Tibial artery (tissue), 4 donors: ENCODE measurements around the gene TP53I11.

Experiments used
- DNase-seq, 2 donors: peaks; one replicate each; pipeline ENCODE4 v3.0.0-alpha.2; 2019
- H3K27ac ChIP-seq, 2 donors: fragments of 200-600 bp; sonication (generic) in 1 of 2; 1 replicate in 1 of 2; 2 replicates in 1 of 2; pipeline ENCODE4 v1.5.1; 2018 to 2019; ENCODE audit warnings: mild to moderate bottlenecking in 1 of 2
- H3K27me3 ChIP-seq, 2 donors: fragments of 200-600 bp; sonication (generic) in 1 of 2; one replicate each; pipeline versions ENCODE4 v1.5.1 to v1.6.0; 2016 to 2019
- H3K36me3 ChIP-seq, 3 donors: fragments of 200-600 bp; sonication (generic) in 2 of 3; one replicate each; pipeline ENCODE4 v1.5.1; 2016 to 2019; ENCODE audit warnings: mild to moderate bottlenecking in 2 of 3
- H3K4me1 ChIP-seq, 4 donors: fragments of 200-600 bp; sonication (generic) in 2 of 4; 1 replicate in 3 of 4; 2 replicates in 1 of 4; pipeline ENCODE4 v1.5.1; 2016 to 2019
- H3K4me3 ChIP-seq, 2 donors: fragments of 200-600 bp; sonication (generic) in 1 of 2; 1 replicate in 1 of 2; 2 replicates in 1 of 2; pipeline ENCODE4 v1.5.1; 2018 to 2019; ENCODE audit warnings: mild to moderate bottlenecking in 2 of 2
- H3K9me3 ChIP-seq, 3 donors: fragments of 200-600 bp; sonication (generic) in 1 of 3; one replicate each; pipeline ENCODE4 v1.5.1; 2016 to 2019
- CTCF ChIP-seq, 2 experiments: fragments of 200-600 bp in 1 of 2; fragments of 450-650 bp in 1 of 2; IDR thresholded peaks; one replicate each; pipeline ENCODE4 v1.5.1; 2017 to 2019; ENCODE audit warnings: antibody characterized with exemption in 2 of 2, mild to moderate bottlenecking in 1 of 2, moderate library complexity in 1 of 2
- intact Hi-C: fragments of 100-400 bp; cut with DNase I; formaldehyde crosslinking; loops from one replicate; pipeline ENCODE4 v1.15.0; 2023; ENCODE audit warnings: low total_unique reads

TP53I11 gene

GRCh38 chr11:44905131-44905866, 45.4 kb downstream of the TP53I11 start:
- Histone ChIP-seq H3K27ac (no peak overlapping the region), H3K36me3 (no peaks in the 10 kb centered on the region), H3K4me1 (peaks cover 0 to 6% (median 0%) of the 10 kb centered on the region in 4 donors), H3K4me3 (no peak overlapping the region), H3K27me3 (no peaks in the 10 kb centered on the region), H3K9me3 (no peaks in the 10 kb centered on the region)
- no peak for TF ChIP-seq CTCF (IDR thresholded peaks at IDR 0.05)
- intact Hi-C loops = no loop called here
- no peak for DNase-seq

- no peak for DNase-seq
- Histone ChIP-seq H3K27me3 (no peaks in the 10 kb centered on the region), H3K4me1 (peaks cover 0 to 10% (median 0%) of the 10 kb centered on the region in 4 donors), H3K27ac (no peak overlapping the region), H3K4me3 (no peak overlapping the region), H3K36me3 (no peaks in the 10 kb centered on the region), H3K9me3 (no peaks in the 10 kb centered on the region)
- intact Hi-C loops = no loop called here
- TF ChIP-seq CTCF (IDR thresholded peaks at IDR 0.05) = no peak
Measured at GRCh38 chr11:44904261-44905020, 46.2 kb downstream of the TP53I11 start.

- intact Hi-C loops = no loop called here
- no peak overlapping the region for H3K27ac ChIP-seq
- no peak for DNase-seq
- peaks cover 0 to 10% (median 0%) of the 10 kb centered on the region in 4 donors for H3K4me1 ChIP-seq
- H3K9me3 ChIP-seq = peaks cover 0 to 5% (median 0%) of the 10 kb centered on the region in 3 donors
- no peaks in the 10 kb centered on the region for H3K27me3 ChIP-seq
- TF ChIP-seq CTCF (IDR thresholded peaks at IDR 0.05) = no peak
- no peak overlapping the region for H3K4me3 ChIP-seq
- peaks cover 0 to 3% (median 0%) of the 10 kb centered on the region in 3 donors for H3K36me3 ChIP-seq
Measured at GRCh38 chr11:44903518-44903917, 47.2 kb downstream of the TP53I11 start.

GRCh38 chr11:44903035-44903434, 47.6 kb downstream of the TP53I11 start:
- H3K27ac ChIP-seq = no peak overlapping the region
- no peak overlapping the region for H3K4me3 ChIP-seq
- intact Hi-C loops = no loop called here
- no peak for TF ChIP-seq CTCF (IDR thresholded peaks at IDR 0.05)
- peaks cover 0 to 10% (median 0%) of the 10 kb centered on the region in 4 donors for H3K4me1 ChIP-seq
- peaks cover 0 to 7% (median 0%) of the 10 kb centered on the region in 3 donors for H3K9me3 ChIP-seq
- peaks cover 0 to 5% (median 0%) of the 10 kb centered on the region in 3 donors for H3K36me3 ChIP-seq
- DNase-seq = no peak
- H3K27me3 ChIP-seq = no peaks in the 10 kb centered on the region

GRCh38 chr11:44901786-44902185, 48.9 kb downstream of the TP53I11 start:
- Histone ChIP-seq H3K27ac (no peak overlapping the region), H3K27me3 (no peaks in the 10 kb centered on the region), H3K9me3 (peaks cover 0 to 7% (median 0%) of the 10 kb centered on the region in 3 donors), H3K36me3 (peaks cover 0 to 5% (median 0%) of the 10 kb centered on the region in 3 donors), H3K4me3 (no peak overlapping the region), H3K4me1 (peaks cover 0 to 10% (median 0%) of the 10 kb centered on the region in 4 donors)
- no peak for DNase-seq
- intact Hi-C loops = no loop called here
- no peak for TF ChIP-seq CTCF (IDR thresholded peaks at IDR 0.05)
